Measurements from ENCODE around the gene PLEKHG7. TPM values are rescaled to one million over a fixed set of nuclear protein-coding genes. Genes with fewer than 3 reads are reported as not detected.

PLEKHG7 gene
- total and polyA plus RNA-seq, 9 of the 15 experiments (the other 6 are each of a cell fraction or from before 2014, with no cell fraction given), result 0.03 TPM; not detected in 8

- H3K79me2 ChIP-seq (ENCODE audit: control insufficient read depth, insufficient read depth, low read length), result no peaks in the 10 kb centered on the region
- H3K27me3 ChIP-seq (ENCODE audit: control insufficient read depth in 2 of 2, insufficient read depth in 2 of 2, low read length in 2 of 2), result no peaks in the 10 kb centered on the region
- H3K4me2 ChIP-seq (ENCODE audit: insufficient read depth, low read length), result no peak overlapping the region
- H3K9me3 ChIP-seq (replicated peaks; ENCODE audit: control insufficient read depth, insufficient read depth, low read depth, low read length), result no peaks in the 10 kb centered on the region
- DNase-seq (ENCODE audit: extremely low read depth in 1 of 4, low spot score in 3 of 4) (no peak), ATAC-seq (no peak), FAIRE-seq (no peak)
- BruUV-seq (replicated peaks), result no TSS peak
- H3K4me1 ChIP-seq (replicated peaks in 1 of 2; ENCODE audit: control insufficient read depth in 2 of 2, insufficient read depth in 2 of 2, low read length in 2 of 2), result no peaks in the 10 kb centered on the region; a peak in 1 of 5 replicates
- in situ Hi-C loops (cut with MboI) (no loop called here), intact Hi-C loops (cut with micrococcal nuclease) (no loop called here)
- CTCF ChIA-PET (ENCODE audit: low intra/inter-chr PET ratio), result no interaction called here
- no peak overlapping the region for H2AFZ ChIP-seq (ENCODE audit: low read depth, low read length)
- no peak overlapping the region for H3K9ac ChIP-seq (ENCODE audit: insufficient read depth in 1 of 2, low read depth in 2 of 2, low read length in 2 of 2)
- POLR2A ChIA-PET, result interaction anchor here (0.8 kb wide), 1 partner anchor 10 kb away, joined by 3 read pairs; no protein-coding TSS in a partner anchor
- H3K4me3 ChIP-seq, result no peak overlapping the region
- H3K27ac ChIP-seq (ENCODE audit: extremely low read depth, low read depth, low read length), result no peak overlapping the region
- no peaks in the 10 kb centered on the region for H3K9me1 ChIP-seq (ENCODE audit: control insufficient read depth, insufficient read depth, low read length)
- H4K20me1 ChIP-seq (replicated peaks; ENCODE audit: control insufficient read depth, insufficient read depth, low read length), result no peaks in the 10 kb centered on the region
- H3K36me3 ChIP-seq (ENCODE audit: control insufficient read depth, insufficient read depth, low read length), result no peaks in the 10 kb centered on the region
- TF ChIP-seq TAF7 (tag; IDR thresholded peaks at IDR 0.05), result no peak
- TF ChIP-seq DACH1 (IDR thresholded peaks at IDR 0.05; ENCODE audit: partially characterized antibody), result no peak
- TF ChIP-seq ZFX (CRISPR knock-in tag; IDR thresholded peaks at IDR 0.05), result no peak
- no peak for TF ChIP-seq NR2C1 (IDR thresholded peaks at IDR 0.05)
- TF ChIP-seq NR2C1 (tag; IDR thresholded peaks at IDR 0.05), result no peak
- no peak for TF ChIP-seq TEAD1 (CRISPR knock-in tag; IDR thresholded peaks at IDR 0.05)
- TF ChIP-seq ZBED1 (IDR thresholded peaks at IDR 0.05), result no peak
- TF ChIP-seq TAL1 (IDR thresholded peaks at IDR 0.05), result no peak
- TF ChIP-seq ZNF398 (CRISPR knock-in tag; IDR thresholded peaks at IDR 0.05), result no peak
- TF ChIP-seq ZNF696 (CRISPR knock-in tag; conservative IDR thresholded peaks at IDR 0.05), result no peak
- no peak for TF ChIP-seq NCOA2 (IDR thresholded peaks at IDR 0.05; ENCODE audit: partially characterized antibody in 2 of 2)
- no peak for TF ChIP-seq NR1H2 (CRISPR knock-in tag; IDR thresholded peaks at IDR 0.05)
- no peak for TF ChIP-seq ZNF124 (CRISPR knock-in tag; IDR thresholded peaks at IDR 0.05)
- TF ChIP-seq POLR2B (IDR thresholded peaks at IDR 0.05; ENCODE audit: low read depth, partially characterized antibody), result no peak
- TF ChIP-seq GTF2F1 (IDR thresholded peaks at IDR 0.05; ENCODE audit: low read depth, low read length), result no peak
- no peak for TF ChIP-seq SAFB (IDR thresholded peaks at IDR 0.05; ENCODE audit: borderline replicate concordance, low read depth, low read length)
- TF ChIP-seq ZNF133 (CRISPR knock-in tag; IDR thresholded peaks at IDR 0.05), result no peak
- TF ChIP-seq FOXA1 (IDR thresholded peaks at IDR 0.05; ENCODE audit: borderline replicate concordance), result no peak
- TF ChIP-seq ZZZ3 (IDR thresholded peaks at IDR 0.05), result no peak
- TF ChIP-seq CSDE1 (IDR thresholded peaks at IDR 0.05), result no peak
- TF ChIP-seq EWSR1 (IDR thresholded peaks at IDR 0.05; ENCODE audit: borderline replicate concordance, low read depth, partially characterized antibody), result no peak
- WGBS (ENCODE audit: insufficient coverage, low coverage, missing lambda C conversion rate), result 96% methylated on average over 4 of the region's 4 CpGs
Measured at GRCh38 chr12:92769124-92769901, 66.5 kb downstream of the PLEKHG7 start.
